Measurements from ENCODE around the gene DPT.

Gene DPT

DNA sequence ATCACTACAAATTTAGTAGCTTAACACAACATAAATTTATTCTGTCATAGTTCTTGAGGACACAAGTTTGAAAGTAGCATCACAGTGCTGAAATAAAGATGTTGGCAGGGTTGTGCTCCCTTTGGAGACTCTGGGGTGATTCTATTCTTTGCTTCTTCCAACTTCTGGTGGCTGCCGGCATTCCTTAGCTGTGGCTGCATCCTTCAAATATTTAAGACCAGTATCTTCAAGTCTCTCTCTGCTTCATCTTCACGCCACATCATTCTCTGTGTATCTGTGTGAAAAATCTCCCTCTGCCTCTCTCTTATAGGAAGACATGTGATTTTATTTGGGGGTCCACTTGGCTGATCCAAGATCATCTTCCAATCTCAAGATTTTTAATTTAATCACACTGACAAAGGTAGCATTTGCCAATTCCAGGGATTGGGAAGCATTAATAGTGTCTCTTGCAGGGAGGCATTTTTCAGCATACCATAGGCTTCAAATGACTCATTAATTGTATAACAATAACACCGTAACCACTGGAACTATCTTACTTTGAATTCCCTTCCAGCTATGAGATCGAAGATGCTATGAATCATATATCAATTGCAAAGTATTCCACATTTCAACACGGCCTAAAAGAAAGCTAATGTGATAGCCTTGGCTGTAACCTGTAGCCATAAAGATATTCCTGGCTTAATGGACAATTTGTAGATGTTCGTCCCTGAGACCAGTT lies 74.6 kb downstream of the DPT start:
- DNase-seq, result no peak

DNA sequence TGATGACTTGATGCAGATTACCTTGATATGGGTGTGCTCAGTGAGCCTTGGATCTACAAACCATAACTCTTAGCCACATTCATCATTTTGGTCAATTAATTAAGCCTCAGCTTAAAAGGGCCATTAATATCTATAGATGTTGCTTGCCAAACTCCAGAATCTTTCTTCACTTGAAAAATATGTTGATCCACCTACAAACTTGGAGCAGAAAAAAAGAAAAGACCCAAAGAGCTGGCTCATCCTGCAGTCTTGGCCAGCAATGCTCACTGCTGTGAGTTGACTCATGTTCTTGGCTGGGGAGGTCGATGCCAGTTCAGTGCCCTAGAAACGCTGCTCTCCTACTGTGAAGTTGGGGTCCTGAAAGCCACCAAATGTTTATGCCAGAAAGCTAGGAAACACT lies 75.4 kb downstream of the DPT start:
- DNase-seq, result no peak

DNA sequence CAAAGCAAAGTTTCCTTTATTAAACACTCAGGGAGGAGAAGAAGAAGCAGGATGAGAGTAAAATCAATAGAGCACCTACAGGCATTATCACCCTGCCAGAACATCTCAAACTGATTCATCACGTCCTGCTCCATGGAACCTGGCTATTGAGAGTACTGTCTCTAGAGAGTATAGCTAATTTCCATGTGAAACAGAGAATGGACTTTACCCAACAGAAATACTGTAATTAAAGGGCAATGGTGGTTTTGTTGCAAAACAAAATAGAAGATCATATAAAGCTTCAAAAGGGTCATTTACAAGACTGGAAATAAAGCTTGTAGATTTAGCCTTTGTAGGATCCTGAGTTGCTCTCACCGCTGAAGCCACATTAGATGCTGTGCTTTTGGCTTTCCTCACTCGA lies 83.3 kb downstream of the DPT start:
- no peak for DNase-seq

Measured in RPMI8226 (cell line).